Adrenal gland (tissue), 19 donors: Measurements from ENCODE around the gene SPTBN4. TPM values are rescaled to one million over a fixed set of nuclear protein-coding genes. Genes with fewer than 3 reads are reported as not detected.

Experiments
- DNase-seq, 7 donors: peaks; one replicate each; pipeline ENCODE4 v3.0.0-alpha.2; 2019 to 2020
- H3K27ac ChIP-seq, 5 donors: fragments of 200-600 bp; sonication (generic) in 4 of 5; 1 replicate in 3 of 5; 2 replicates in 2 of 5; pipeline versions ENCODE4 v1.5.1 to v1.8.0; 2016 to 2020; ENCODE audit warnings: mild to moderate bottlenecking in 1 of 5
- H3K27me3 ChIP-seq: fragments of 200-600 bp; 2 replicates; pipeline ENCODE4 v1.8.0; 2021
- H3K36me3 ChIP-seq, 2 donors: fragments of 200-600 bp; replicated peaks in 1 of 2; 1 replicate in 1 of 2; 2 replicates in 1 of 2; pipeline versions ENCODE4 v1.5.1 to v1.8.0; 2018 to 2022
- H3K4me1 ChIP-seq, 2 donors: fragments of 200-600 bp; replicated peaks in 1 of 2; 1 replicate in 1 of 2; 2 replicates in 1 of 2; pipeline versions ENCODE4 v1.5.1 to v1.8.0; 2018 to 2021
- H3K4me3 ChIP-seq, 4 donors: fragments of 200-600 bp; sonication (generic) in 3 of 4; one replicate each; pipeline ENCODE4 v1.5.1; 2016 to 2018
- H3K9me3 ChIP-seq, 3 donors: fragments of 200-600 bp; sonication (generic) in 1 of 3; replicated peaks in 1 of 3; 1 replicate in 2 of 3; 2 replicates in 1 of 3; pipeline versions ENCODE4 v1.5.1 to v1.8.0; 2016 to 2021
- CTCF ChIP-seq, 6 experiments: fragments of 450-650 bp in 4 of 6; fragments of 200-600 bp in 2 of 6; sonication (generic) in 1 of 6; IDR thresholded peaks; 1 replicate in 5 of 6; 2 replicates in 1 of 6; pipeline versions ENCODE4 v1.5.1 to v1.8.0; 2016 to 2021; ENCODE audit warnings: antibody characterized with exemption in 6 of 6, mild to moderate bottlenecking in 2 of 6, moderate library complexity in 1 of 6
- POLR2A ChIP-seq, 2 donors: fragments of 450-650 bp; IDR thresholded peaks; one replicate each; pipeline ENCODE4 v1.6.1; 2017; ENCODE audit warnings: antibody characterized with exemption in 2 of 2, mild to moderate bottlenecking in 2 of 2, moderate library complexity in 1 of 2
- WGBS, 4 donors: extraction: QIAGEN DNeasy Blood & Tissue Kit in 2 of 4; methylation state at CpG; one replicate each; pipeline versions ENCODE4 v1.1.5 to v1.1.7; 2013 to 2017; 5-methylcytosine and 5-hydroxymethylcytosine counted together
- intact Hi-C, 2 donors: fragments of 100-400 bp; cut with DNase I; formaldehyde crosslinking; loops; one replicate each; pipeline versions ENCODE4 v1.14.1 to v1.15.0; 2022 to 2023
- long read RNA-seq, 10 donors: library from polyadenylated mRNA in 3 of 10; unstranded in 2 of 10; stranded (forward) in 1 of 10; transcript quantifications; one replicate each; pipeline ENCODE4 v2.0.0 and lab custom pipeline, GENCODE V29; 2021 to 2026
- polyA plus RNA-seq, 3 donors: library from polyadenylated mRNA; stranded (reverse); fragments of 200-250 nt in 2 of 3; fragments of 350-450 nt in 1 of 3; fragmentation: Illumina TruSeq in 1 of 3; extraction: RNeasy Lipid Tissue Mini Kit (QIAGEN cat#74804) in 1 of 3; gene quantifications; one replicate each; pipeline ENCODE4 v1.2.3, GENCODE V29; 2013 to 2014
- total RNA-seq, 9 donors: library from RNA; depleted of rRNA in 4 of 9; stranded (reverse); fragments of >200 nt in 4 of 9; fragments of 120-200 nt in 1 of 9; fragmentation: NEBNext Ultra II Directional in 1 of 9; extraction: Animal tissue kit (Norgen Biotek cat#: 25700) in 1 of 9; gene quantifications; one replicate each; pipeline versions ENCODE4 v1.1.0 to v1.2.4, GENCODE V29; 2013 to 2023
- donor health status: healthy with polysubstance abuse.
- donor health status: Bipolar disorder and iron deficiency.
- donor health status: DM: yes; HTN: yes; CAD: no.
- donor health status: DM: no; HTN: no; CAD: no.
- donor health status: DM: no; HTN: no; CAD: no.
- donor health status: DM: yes; HTN: yes; CAD: no.

SPTBN4 gene
- total RNA-seq (1 to 10 TPM in 8 of 9 donors, under 1 TPM in 1; 0.91 to 5.4 (median 3.2) TPM), polyA plus RNA-seq (10 to 100 TPM in 1 of 3 donors, 1 to 10 TPM in 2; 2.2 to 46.7 (median 9.9) TPM)
- long read RNA-seq, donor 1: 0 reads
- long read RNA-seq, donor 2: 0 reads
- long read RNA-seq, donor 3: 0 reads
- long read RNA-seq, donor 4: 0 reads
- long read RNA-seq, donor 5, partial matches to known transcripts: 2 of 7 reads
- long read RNA-seq, donor 5, other reads (novel, unspliced or antisense): 4 of 7 reads
- long read RNA-seq, donor 6, partial matches to known transcripts: 0 of 3 reads
- long read RNA-seq, donor 6, other reads (novel, unspliced or antisense): 2 of 3 reads
- long read RNA-seq, donor 7: 0 reads
- long read RNA-seq, donor 8: 0 reads
- long read RNA-seq, donor 9: 0 reads
- long read RNA-seq, donor 10: 0 reads

GRCh38 chr19:40466985-40467734, at the start of gene SPTBN4:
SPTBN4 (plus strand) TSS chr19:40467001; CDS start chr19:40472622, 5,621 bp downstream.
- DNase-seq: peak in 4 of 7 donors; percentile 12 to 50 (median 38)
- 6 to 55% (median 23%) methylated on average over 5 to 84 of the region's 87 CpGs for WGBS, 4 donors
- H3K36me3 ChIP-seq: no peaks in the 10 kb centered on the region
- intact Hi-C loops: loop anchor here in 1 of 2 donors (10.0 kb wide), 1 partner anchor 128 kb away; no protein-coding TSS in a partner anchor
- H3K9me3 ChIP-seq: no peaks in the 10 kb centered on the region
- TF ChIP-seq CTCF (IDR thresholded peaks at IDR 0.05): no peak
- TF ChIP-seq POLR2A (IDR thresholded peaks at IDR 0.05): no peak
- H3K27ac ChIP-seq: peak within 1 kb of the TSS in 2 of 5 donors; percentile 66 to 92
- H3K27me3 ChIP-seq: no peaks in the 10 kb centered on the region
- peaks cover 25 to 29% of the 10 kb centered on the region in 2 donors for H3K4me1 ChIP-seq
- peak within 1 kb of the TSS in 2 of 4 donors; percentile 32 to 62 for H3K4me3 ChIP-seq

- Histone ChIP-seq H3K4me1 (peaks cover 6 to 27% of the 10 kb centered on the region in 2 donors), H3K9me3 (no peaks in the 10 kb centered on the region), H3K27ac (peak overlapping the region; percentile 9 to 84 (median 41)), H3K27me3 (no peaks in the 10 kb centered on the region), H3K4me3 (no peak overlapping the region), H3K36me3 (peaks cover 0 to 4% of the 10 kb centered on the region in 2 donors)
- TF ChIP-seq CTCF (IDR thresholded peaks at IDR 0.05) (no peak), POLR2A (IDR thresholded peaks at IDR 0.05) (no peak)
- 71 to 83% (median 77%) methylated on average over 1 to 4 of the region's 4 CpGs for WGBS, 4 donors
- intact Hi-C loops: no loop called here
- DNase-seq: no peak
Observed at GRCh38 chr19:40417643-40417981, 49.2 kb upstream of the SPTBN4 start.

GRCh38 chr19:40418040-40418439, 48.8 kb upstream of the SPTBN4 start:
- no peaks in the 10 kb centered on the region for H3K9me3 ChIP-seq
- peaks cover 0 to 8% of the 10 kb centered on the region in 2 donors for H3K36me3 ChIP-seq
- H3K4me3 ChIP-seq: no peak overlapping the region
- H3K27ac ChIP-seq: peak overlapping the region in 2 of 5 donors; percentile 64 to 84
- intact Hi-C loops: no loop called here
- no peak for DNase-seq
- no peak for TF ChIP-seq POLR2A (IDR thresholded peaks at IDR 0.05)
- TF ChIP-seq CTCF (IDR thresholded peaks at IDR 0.05): no peak
- WGBS, 4 donors: 83 to 93% (median 89%) methylated on average over 3 of the region's 3 CpGs
- H3K4me1 ChIP-seq: peaks cover 6 to 31% of the 10 kb centered on the region in 2 donors
- no peaks in the 10 kb centered on the region for H3K27me3 ChIP-seq

GRCh38 chr19:40419066-40419612, 47.7 kb upstream of the SPTBN4 start:
- peaks cover 0 to 12% of the 10 kb centered on the region in 2 donors for H3K36me3 ChIP-seq
- H3K27me3 ChIP-seq: no peaks in the 10 kb centered on the region
- H3K9me3 ChIP-seq: no peaks in the 10 kb centered on the region
- 76 to 87% (median 79%) methylated on average over 4 to 5 of the region's 5 CpGs for WGBS, 4 donors
- peaks cover 6 to 41% of the 10 kb centered on the region in 2 donors for H3K4me1 ChIP-seq
- intact Hi-C loops: no loop called here
- TF ChIP-seq CTCF (IDR thresholded peaks at IDR 0.05) (no peak), POLR2A (IDR thresholded peaks at IDR 0.05) (no peak)
- no peak overlapping the region for H3K27ac ChIP-seq
- DNase-seq: peak in 1 of 7 donors; percentile 28
- no peak overlapping the region for H3K4me3 ChIP-seq
